Measurements from ENCODE around the gene ZC2HC1B. TPM values are rescaled to one million over a fixed set of nuclear protein-coding genes. Genes with fewer than 3 reads are reported as not detected.

The ZC2HC1B gene
- polyA plus RNA-seq, 1 of the 3 experiments (the other 2 are of a cell fraction), result not detected

DNA sequence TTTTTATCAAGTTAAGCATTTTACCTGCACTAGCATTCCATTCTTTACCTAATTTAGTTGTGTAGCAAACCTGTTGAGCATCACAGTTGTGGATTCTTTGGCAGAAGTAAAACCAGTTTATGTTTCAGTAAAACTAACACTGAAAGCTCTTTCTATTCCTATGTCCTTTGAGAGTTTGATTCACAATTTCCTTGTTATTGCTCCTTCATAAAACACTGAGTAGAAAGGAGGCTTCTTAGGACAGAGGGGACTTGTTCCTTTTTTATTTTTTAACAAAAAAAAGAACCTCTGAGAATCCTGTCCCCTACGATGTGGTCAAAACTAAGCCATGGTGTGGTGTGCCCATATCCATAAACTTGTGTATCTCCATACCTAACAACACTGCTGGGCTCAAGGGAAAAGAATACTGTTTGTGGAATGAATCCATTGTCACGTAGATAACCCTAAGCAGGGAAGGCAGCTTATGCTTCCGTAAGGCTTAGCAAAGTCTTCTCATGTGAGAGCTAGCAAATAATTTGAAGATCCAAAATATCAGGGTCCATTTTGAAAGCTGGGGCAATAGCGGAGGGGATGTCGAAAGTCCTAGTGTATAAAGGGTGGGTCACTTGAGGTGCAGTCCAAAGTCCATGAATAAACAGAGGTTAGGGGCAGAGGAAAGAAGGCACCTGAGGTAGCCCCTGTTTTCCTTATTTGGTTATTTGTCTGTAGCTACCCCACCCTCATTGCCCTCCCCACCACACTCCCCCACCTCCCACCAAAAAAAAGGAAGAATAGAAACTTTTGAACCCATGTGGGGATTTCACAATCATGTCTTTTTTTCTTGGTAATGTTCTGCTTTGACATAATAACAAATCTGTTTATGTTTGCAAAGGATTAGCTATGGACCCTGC lies 72.7 kb downstream of the ZC2HC1B start:
- ChIA-PET POLR2A (no interaction called here), CTCF (interaction anchor here (0.9 to 3.7 kb wide), 2 partner anchors 76 kb away, joined by 3 to 36 read pairs; no protein-coding TSS in a partner anchor)
- no peak for DNase-seq
- H3K9ac ChIP-seq, result no peak overlapping the region
- no peak overlapping the region for H3K27ac ChIP-seq (ENCODE audit: low read depth in 2 of 2, low read length in 1 of 2)
- no peaks in the 10 kb centered on the region for H3K36me3 ChIP-seq (replicated peaks in 1 of 2; ENCODE audit: control insufficient read depth in 1 of 2, insufficient read depth in 2 of 2, low read length in 1 of 2)
- H3K4me1 ChIP-seq (ENCODE audit: control insufficient read depth in 1 of 2, insufficient read depth in 2 of 2, low read depth in 1 of 2, low read length in 1 of 2), result no peaks in the 10 kb centered on the region
- no peak overlapping the region for H3K4me3 ChIP-seq (ENCODE audit: low read depth in 2 of 2, low read length in 1 of 2)
- no peaks in the 10 kb centered on the region for H3K27me3 ChIP-seq (ENCODE audit: insufficient read depth)
- TF ChIP-seq NRF1 (IDR thresholded peaks at IDR 0.05; ENCODE audit: low read depth, low read length) (no peak), TCF12 (IDR thresholded peaks at IDR 0.05) (no peak), SIN3A (IDR thresholded peaks at IDR 0.05; ENCODE audit: borderline replicate concordance, low read depth, low read length) (no peak), MEF2A (IDR thresholded peaks at IDR 0.05; ENCODE audit: borderline replicate concordance, low read depth) (no peak), GABPA (IDR thresholded peaks at IDR 0.05; ENCODE audit: low read depth) (no peak), RCOR1 (IDR thresholded peaks at IDR 0.05; ENCODE audit: low read length) (no peak)
- TF ChIP-seq, protein P1, sequence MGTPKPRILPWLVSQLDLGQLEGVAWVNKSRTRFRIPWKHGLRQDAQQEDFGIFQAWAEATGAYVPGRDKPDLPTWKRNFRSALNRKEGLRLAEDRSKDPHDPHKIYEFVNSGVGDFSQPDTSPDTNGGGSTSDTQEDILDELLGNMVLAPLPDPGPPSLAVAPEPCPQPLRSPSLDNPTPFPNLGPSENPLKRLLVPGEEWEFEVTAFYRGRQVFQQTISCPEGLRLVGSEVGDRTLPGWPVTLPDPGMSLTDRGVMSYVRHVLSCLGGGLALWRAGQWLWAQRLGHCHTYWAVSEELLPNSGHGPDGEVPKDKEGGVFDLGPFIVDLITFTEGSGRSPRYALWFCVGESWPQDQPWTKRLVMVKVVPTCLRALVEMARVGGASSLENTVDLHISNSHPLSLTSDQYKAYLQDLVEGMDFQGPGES (IDR thresholded peaks at IDR 0.05; ENCODE audit: low read depth, low read length), result no peak
- no peaks in the 10 kb centered on the region for H3K79me2 ChIP-seq (ENCODE audit: insufficient read depth)
- no peaks in the 10 kb centered on the region for H3K9me3 ChIP-seq
- H3K9me2 ChIP-seq, result no peaks in the 10 kb centered on the region
- H3F3A ChIP-seq (replicated peaks; ENCODE audit: insufficient read depth), result no peaks in the 10 kb centered on the region
- no peaks in the 10 kb centered on the region for H4K20me1 ChIP-seq (ENCODE audit: insufficient read depth)
- H2AFZ ChIP-seq (ENCODE audit: low read depth), result no peak overlapping the region
- 52% methylated on average over 5 of the region's 5 CpGs for WGBS (ENCODE audit: low lambda C conversion rate)
- H3K4me2 ChIP-seq, result no peak overlapping the region

DNA sequence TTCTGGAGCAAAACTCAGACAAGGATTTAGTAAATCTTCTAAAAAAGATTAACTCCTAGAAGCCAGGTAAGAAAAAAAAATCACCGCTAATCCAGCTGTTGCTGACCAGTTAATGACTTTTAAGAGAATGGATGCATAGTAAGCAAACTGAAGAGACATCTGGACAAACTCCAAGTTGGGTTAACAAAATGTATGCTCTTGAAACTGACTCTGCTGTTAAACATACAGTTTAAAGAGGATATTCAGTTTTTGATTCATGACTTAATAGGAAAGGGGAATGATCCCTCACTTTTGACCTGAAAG lies 73.3 kb downstream of the ZC2HC1B start:
- TF ChIP-seq, protein P2, sequence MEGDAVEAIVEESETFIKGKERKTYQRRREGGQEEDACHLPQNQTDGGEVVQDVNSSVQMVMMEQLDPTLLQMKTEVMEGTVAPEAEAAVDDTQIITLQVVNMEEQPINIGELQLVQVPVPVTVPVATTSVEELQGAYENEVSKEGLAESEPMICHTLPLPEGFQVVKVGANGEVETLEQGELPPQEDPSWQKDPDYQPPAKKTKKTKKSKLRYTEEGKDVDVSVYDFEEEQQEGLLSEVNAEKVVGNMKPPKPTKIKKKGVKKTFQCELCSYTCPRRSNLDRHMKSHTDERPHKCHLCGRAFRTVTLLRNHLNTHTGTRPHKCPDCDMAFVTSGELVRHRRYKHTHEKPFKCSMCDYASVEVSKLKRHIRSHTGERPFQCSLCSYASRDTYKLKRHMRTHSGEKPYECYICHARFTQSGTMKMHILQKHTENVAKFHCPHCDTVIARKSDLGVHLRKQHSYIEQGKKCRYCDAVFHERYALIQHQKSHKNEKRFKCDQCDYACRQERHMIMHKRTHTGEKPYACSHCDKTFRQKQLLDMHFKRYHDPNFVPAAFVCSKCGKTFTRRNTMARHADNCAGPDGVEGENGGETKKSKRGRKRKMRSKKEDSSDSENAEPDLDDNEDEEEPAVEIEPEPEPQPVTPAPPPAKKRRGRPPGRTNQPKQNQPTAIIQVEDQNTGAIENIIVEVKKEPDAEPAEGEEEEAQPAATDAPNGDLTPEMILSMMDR (IDR thresholded peaks at IDR 0.05), result no peak
- TF ChIP-seq CHD2 (IDR thresholded peaks at IDR 0.05; ENCODE audit: low read length, partially characterized antibody) (no peak), MXI1 (IDR thresholded peaks at IDR 0.05; ENCODE audit: low read depth, low read length) (no peak), POLR2AphosphoS5 (IDR thresholded peaks at IDR 0.05; ENCODE audit: low read depth, low read length) (no peak), FOXM1 (IDR thresholded peaks at IDR 0.05; ENCODE audit: low read depth) (no peak), YY1 (IDR thresholded peaks at IDR 0.05; ENCODE audit: low read depth) (no peak), GABPA (IDR thresholded peaks at IDR 0.05; ENCODE audit: low read depth) (no peak), MEF2A (IDR thresholded peaks at IDR 0.05; ENCODE audit: borderline replicate concordance, low read depth) (no peak), RAD21 (IDR thresholded peaks at IDR 0.05; ENCODE audit: low read length) (no peak), GATA2 (CRISPR knock-in tag; IDR thresholded peaks at IDR 0.05) (no peak), EP300 (IDR thresholded peaks at IDR 0.05; ENCODE audit: borderline replicate concordance in 1 of 2, low read depth in 1 of 2, low read length in 1 of 2) (no peak), TCF12 (IDR thresholded peaks at IDR 0.05) (no peak)
- TF ChIP-seq, protein P3, sequence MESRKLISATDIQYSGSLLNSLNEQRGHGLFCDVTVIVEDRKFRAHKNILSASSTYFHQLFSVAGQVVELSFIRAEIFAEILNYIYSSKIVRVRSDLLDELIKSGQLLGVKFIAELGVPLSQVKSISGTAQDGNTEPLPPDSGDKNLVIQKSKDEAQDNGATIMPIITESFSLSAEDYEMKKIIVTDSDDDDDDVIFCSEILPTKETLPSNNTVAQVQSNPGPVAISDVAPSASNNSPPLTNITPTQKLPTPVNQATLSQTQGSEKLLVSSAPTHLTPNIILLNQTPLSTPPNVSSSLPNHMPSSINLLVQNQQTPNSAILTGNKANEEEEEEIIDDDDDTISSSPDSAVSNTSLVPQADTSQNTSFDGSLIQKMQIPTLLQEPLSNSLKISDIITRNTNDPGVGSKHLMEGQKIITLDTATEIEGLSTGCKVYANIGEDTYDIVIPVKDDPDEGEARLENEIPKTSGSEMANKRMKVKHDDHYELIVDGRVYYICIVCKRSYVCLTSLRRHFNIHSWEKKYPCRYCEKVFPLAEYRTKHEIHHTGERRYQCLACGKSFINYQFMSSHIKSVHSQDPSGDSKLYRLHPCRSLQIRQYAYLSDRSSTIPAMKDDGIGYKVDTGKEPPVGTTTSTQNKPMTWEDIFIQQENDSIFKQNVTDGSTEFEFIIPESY (IDR thresholded peaks at IDR 0.05; ENCODE audit: borderline replicate concordance, low read depth), result no peak
- Histone ChIP-seq H2AFZ (ENCODE audit: low read depth) (no peak overlapping the region), H3K4me2 (no peak overlapping the region), H3K36me3 (replicated peaks in 1 of 2; ENCODE audit: control insufficient read depth in 1 of 2, insufficient read depth in 2 of 2, low read length in 1 of 2) (no peaks in the 10 kb centered on the region), H3F3A (replicated peaks; ENCODE audit: insufficient read depth) (no peaks in the 10 kb centered on the region), H3K4me1 (ENCODE audit: control insufficient read depth in 1 of 2, insufficient read depth in 2 of 2, low read depth in 1 of 2, low read length in 1 of 2) (no peaks in the 10 kb centered on the region), H3K27me3 (ENCODE audit: insufficient read depth) (no peaks in the 10 kb centered on the region), H3K9me3 (no peaks in the 10 kb centered on the region), H3K79me2 (ENCODE audit: insufficient read depth) (no peaks in the 10 kb centered on the region), H3K27ac (ENCODE audit: low read depth in 2 of 2, low read length in 1 of 2) (no peak overlapping the region), H3K9me2 (no peaks in the 10 kb centered on the region), H3K9ac (no peak overlapping the region), H3K4me3 (ENCODE audit: low read depth in 2 of 2, low read length in 1 of 2) (no peak overlapping the region), H4K20me1 (ENCODE audit: insufficient read depth) (no peaks in the 10 kb centered on the region)
- no peak for DNase-seq
- ChIA-PET POLR2A (no interaction called here), CTCF (interaction anchor here (3.7 kb wide), 1 partner anchor 75 kb away, joined by 36 read pairs; no protein-coding TSS in a partner anchor)
- 62% methylated on average over 1 of the region's 1 CpG for WGBS (ENCODE audit: low lambda C conversion rate)
